MCF 10A (cell line): ENCODE data around the gene ADAMTSL1. TPM values are rescaled to one million over a fixed set of nuclear protein-coding genes. Genes with fewer than 3 reads are reported as not detected.
A peak's percentile ranks its signal among the peaks of the same experiment; 100 is the strongest.

Experiments used
- BruUV-seq: library from RNA; stranded (reverse); fragments of 400-500 nt; replicated peaks from 2 replicates; lab custom pipeline; 2021; lab: Mats Ljungman, UMichigan
- CTCF ChIA-PET: fragments of 300-600 bp; sonication (Branson Sonifier 250); formaldehyde crosslinking; extraction: SDS; loops from one replicate; lab custom pipeline; 2021; ENCODE audit warnings: antibody characterized with exemption, inconsistent platforms; lab: Yijun Ruan, JAX
- POLR2A ChIA-PET: fragments of 300-600, 350-650 bp; sonication (Branson Sonifier 250); formaldehyde crosslinking; extraction: SDS; loops from one replicate; lab custom pipeline; 2020; ENCODE audit warnings: antibody characterized with exemption, inconsistent platforms; lab: Yijun Ruan, JAX
- DNase-seq: peaks from one replicate; pipeline ENCODE4 v3.0.0-alpha.2; 2018; ENCODE audit not compliant: unreplicated experiment
- H3K27ac Mint-ChIP-seq: one replicate; pipeline ENCODE4 v1.8.0; 2022; ENCODE audit warnings: mild to moderate bottlenecking, low read depth, mixed read lengths; ENCODE audit not compliant: unreplicated experiment
- H3K27me3 Mint-ChIP-seq: one replicate; pipeline ENCODE4 v1.8.0; 2022; ENCODE audit warnings: mixed read lengths; ENCODE audit not compliant: insufficient read depth, unreplicated experiment
- H3K36me3 Mint-ChIP-seq: one replicate; pipeline ENCODE4 v1.8.0; 2022; ENCODE audit warnings: mild to moderate bottlenecking, moderate library complexity, mixed read lengths; ENCODE audit not compliant: insufficient read depth, unreplicated experiment
- H3K4me1 Mint-ChIP-seq: one replicate; pipeline ENCODE4 v1.8.0; 2022; ENCODE audit warnings: mixed read lengths; ENCODE audit not compliant: insufficient read depth, unreplicated experiment
- H3K4me3 Mint-ChIP-seq: one replicate; pipeline ENCODE4 v1.8.0; 2022; ENCODE audit warnings: mild to moderate bottlenecking, moderate library complexity, mixed read lengths; ENCODE audit not compliant: unreplicated experiment
- H3K9me3 Mint-ChIP-seq: one replicate; pipeline ENCODE4 v1.8.0; 2022; ENCODE audit warnings: mixed read lengths; ENCODE audit not compliant: unreplicated experiment
- intact Hi-C: fragments of 100-400 bp; cut with micrococcal nuclease; formaldehyde crosslinking; loops from 2 replicates; pipeline ENCODE4 v1.14.1; 2022
- total RNA-seq: library from RNA; stranded (reverse); gene quantifications from 2 replicates; pipeline ENCODE4 v1.2.3, GENCODE V29; 2022
- TF ChIP-seq, protein P1 (sequence below): fragments of 200-600 bp; IDR thresholded peaks from one replicate; pipeline ENCODE4 v1.8.0; 2022; ENCODE audit warnings: antibody characterized with exemption, mild to moderate bottlenecking; ENCODE audit not compliant: unreplicated experiment

ADAMTSL1 gene
- total RNA-seq, 1 experiment from 2014 or later, result not detected

DNA sequence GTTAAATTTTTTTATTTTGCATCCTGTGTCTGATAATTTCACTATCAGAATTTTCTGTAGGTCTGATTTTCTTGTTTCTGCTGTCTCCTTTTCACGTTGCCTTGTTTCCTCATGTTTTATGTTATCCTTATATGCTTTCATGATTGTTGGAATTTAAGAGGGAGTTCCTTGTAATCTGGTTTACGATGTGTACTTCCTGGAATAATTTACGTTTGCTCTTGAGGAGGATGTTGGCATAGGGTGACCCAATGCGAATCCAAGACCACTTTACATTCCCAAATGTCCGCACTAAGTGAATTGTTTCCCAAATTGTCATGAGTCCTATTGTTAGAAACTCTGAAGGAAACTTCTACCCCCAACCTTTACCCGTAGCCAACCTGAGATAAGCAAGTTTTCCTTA, 80.3 kb downstream of the ADAMTSL1 start:
- Mint-ChIP-seq H3K27me3 (no peaks in the 10 kb centered on the region), H3K4me3 (no peak overlapping the region), H3K36me3 (peaks cover 4% of the 10 kb centered on the region), H3K4me1 (no peaks in the 10 kb centered on the region), H3K27ac (no peak overlapping the region), H3K9me3 (peaks cover 14% of the 10 kb centered on the region)
- no TSS peak for BruUV-seq
- CTCF ChIA-PET, result no interaction called here
- intact Hi-C loops, result no loop called here
- TF ChIP-seq, protein P1, sequence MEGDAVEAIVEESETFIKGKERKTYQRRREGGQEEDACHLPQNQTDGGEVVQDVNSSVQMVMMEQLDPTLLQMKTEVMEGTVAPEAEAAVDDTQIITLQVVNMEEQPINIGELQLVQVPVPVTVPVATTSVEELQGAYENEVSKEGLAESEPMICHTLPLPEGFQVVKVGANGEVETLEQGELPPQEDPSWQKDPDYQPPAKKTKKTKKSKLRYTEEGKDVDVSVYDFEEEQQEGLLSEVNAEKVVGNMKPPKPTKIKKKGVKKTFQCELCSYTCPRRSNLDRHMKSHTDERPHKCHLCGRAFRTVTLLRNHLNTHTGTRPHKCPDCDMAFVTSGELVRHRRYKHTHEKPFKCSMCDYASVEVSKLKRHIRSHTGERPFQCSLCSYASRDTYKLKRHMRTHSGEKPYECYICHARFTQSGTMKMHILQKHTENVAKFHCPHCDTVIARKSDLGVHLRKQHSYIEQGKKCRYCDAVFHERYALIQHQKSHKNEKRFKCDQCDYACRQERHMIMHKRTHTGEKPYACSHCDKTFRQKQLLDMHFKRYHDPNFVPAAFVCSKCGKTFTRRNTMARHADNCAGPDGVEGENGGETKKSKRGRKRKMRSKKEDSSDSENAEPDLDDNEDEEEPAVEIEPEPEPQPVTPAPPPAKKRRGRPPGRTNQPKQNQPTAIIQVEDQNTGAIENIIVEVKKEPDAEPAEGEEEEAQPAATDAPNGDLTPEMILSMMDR, result no peak
- no peak for DNase-seq
- POLR2A ChIA-PET, result interaction anchor here (1.3 kb wide), 1 partner anchor 10 kb away, joined by 3 read pairs; no protein-coding TSS in a partner anchor

DNA sequence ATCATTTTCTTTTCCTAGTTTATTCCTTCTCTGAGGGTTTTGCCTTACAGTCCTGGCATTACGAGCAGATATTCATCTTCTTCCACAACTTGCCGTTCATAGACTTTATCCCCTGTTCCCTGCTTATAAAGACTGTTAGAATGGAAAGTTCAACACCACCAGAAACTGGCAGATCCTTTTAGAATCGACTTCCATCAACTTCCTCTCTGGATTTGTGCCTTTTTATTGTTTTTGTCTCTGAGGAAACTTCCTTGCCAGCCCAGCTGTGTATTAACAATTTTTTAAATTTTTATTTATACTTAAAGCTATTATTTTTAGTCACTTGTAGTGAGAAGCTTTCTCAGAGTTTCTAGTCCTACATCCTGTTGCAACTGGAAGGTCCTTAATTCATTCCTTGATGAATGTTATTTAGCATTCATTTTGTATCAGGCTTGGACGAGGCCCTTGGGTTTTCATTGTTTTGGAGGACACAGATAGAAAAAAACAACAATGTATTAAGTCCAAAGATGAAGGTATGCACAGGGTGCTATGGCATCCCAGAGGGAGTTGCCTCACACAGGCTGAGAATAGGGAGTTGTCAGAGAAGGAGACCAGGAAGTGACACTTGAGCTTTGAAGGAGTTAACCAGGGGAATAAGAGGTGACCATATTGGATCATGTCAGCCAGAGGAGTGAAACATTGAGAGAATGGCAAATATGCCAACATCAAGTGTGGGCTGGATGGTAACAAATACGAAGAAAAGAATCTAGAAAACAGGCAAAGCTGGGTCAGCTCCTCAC, 81.3 kb downstream of the ADAMTSL1 start:
- Mint-ChIP-seq H3K27me3 (no peaks in the 10 kb centered on the region), H3K36me3 (peaks cover 4% of the 10 kb centered on the region), H3K4me1 (no peaks in the 10 kb centered on the region), H3K27ac (peak overlapping the region; percentile 13), H3K9me3 (peaks cover 14% of the 10 kb centered on the region), H3K4me3 (no peak overlapping the region)
- CTCF ChIA-PET, result interaction anchor here (1.0 kb wide), 1 partner anchor 8 kb away, joined by 4 read pairs; no protein-coding TSS in a partner anchor
- DNase-seq, result no peak
- intact Hi-C loops, result no loop called here
- no TSS peak for BruUV-seq
- TF ChIP-seq, protein P1, result no peak
- POLR2A ChIA-PET, result interaction anchor here (1.3 kb wide), 1 partner anchor 11 kb away, joined by 3 read pairs; no protein-coding TSS in a partner anchor

DNA sequence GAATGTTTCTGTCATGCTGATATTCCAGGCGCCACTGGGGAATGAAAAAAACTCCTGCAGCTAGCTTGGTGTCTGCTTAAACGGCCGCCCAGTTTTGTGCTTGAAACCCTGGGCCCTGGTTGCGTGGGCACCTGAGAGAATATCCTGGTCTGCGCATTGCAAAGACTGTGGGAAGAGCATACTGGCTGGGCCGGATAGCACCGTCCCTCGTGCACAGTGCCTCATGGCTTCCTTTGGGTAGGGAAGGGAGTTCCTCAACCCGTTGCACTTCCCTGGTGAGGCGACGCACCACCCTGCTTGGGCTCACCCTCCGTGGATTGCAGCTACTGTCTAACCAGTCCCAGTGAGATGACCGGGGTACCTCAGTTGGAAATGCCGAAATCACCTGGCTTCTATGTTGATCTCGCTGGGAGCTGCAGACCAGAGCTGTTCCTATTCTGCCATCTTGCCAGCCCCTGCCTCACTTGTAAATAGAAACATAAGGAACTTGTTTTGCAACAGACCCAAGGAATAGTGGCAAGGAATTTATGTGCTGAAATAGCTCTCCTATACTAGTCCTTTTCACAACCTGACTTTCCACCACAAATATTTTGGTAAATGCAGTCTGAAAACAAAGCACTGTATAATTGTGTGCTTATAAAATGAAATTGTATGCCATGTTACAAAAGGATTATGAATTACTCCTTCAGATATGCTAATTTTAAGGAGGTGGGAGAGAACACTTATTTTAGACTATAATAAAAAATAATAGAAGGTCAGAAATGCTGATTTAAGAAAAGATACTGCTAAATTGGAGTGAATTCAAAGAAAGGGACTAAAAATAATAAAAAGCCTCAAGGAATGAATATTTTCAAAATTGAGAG, 90.3 kb downstream of the ADAMTSL1 start:
- DNase-seq, result no peak
- no peak overlapping the region for H3K4me3 Mint-ChIP-seq
- ChIA-PET POLR2A (no interaction called here), CTCF (interaction anchor here (0.6 to 1.2 kb wide), 3 partner anchors 9 to 269 kb away, joined by 3 to 4 read pairs (median 4); no protein-coding TSS in a partner anchor)
- H3K27ac Mint-ChIP-seq, result no peak overlapping the region
- intact Hi-C loops, result no loop called here
- BruUV-seq, result no TSS peak
- no peaks in the 10 kb centered on the region for H3K27me3 Mint-ChIP-seq
- H3K9me3 Mint-ChIP-seq, result peaks cover 16% of the 10 kb centered on the region
- H3K4me1 Mint-ChIP-seq, result peaks cover 8% of the 10 kb centered on the region
- TF ChIP-seq, protein P1, result no peak
- H3K36me3 Mint-ChIP-seq, result no peaks in the 10 kb centered on the region

DNA sequence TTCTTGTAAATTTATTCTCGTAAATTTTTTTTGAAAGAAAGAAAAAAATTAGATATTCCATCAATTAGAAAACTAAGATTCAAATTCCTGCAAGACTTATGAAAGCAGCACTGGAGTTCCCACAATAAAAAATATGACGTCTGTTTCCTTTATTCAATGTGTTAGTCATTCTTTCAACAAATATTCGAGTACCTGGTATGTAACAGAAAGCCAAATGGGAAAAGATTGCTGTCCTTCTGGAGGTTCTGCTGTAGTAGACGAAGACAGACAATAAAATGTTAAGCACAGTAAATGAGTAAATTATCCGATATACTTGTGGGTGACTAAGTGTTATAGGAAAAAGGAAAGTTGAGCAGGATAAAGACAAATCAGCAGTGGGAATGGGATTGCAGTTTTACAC, 92.2 kb downstream of the ADAMTSL1 start:
- intact Hi-C loops, result loop anchor here (5.0 kb wide), 1 partner anchor 124 kb away; no protein-coding TSS in a partner anchor
- Mint-ChIP-seq H3K27me3 (no peaks in the 10 kb centered on the region), H3K27ac (peak overlapping the region; percentile 75), H3K4me3 (no peak overlapping the region), H3K9me3 (peaks cover 9% of the 10 kb centered on the region), H3K36me3 (no peaks in the 10 kb centered on the region), H3K4me1 (peaks cover 13% of the 10 kb centered on the region)
- CTCF ChIA-PET, result no interaction called here
- no TSS peak for BruUV-seq
- POLR2A ChIA-PET, result no interaction called here
- TF ChIP-seq, protein P1, result no peak
- peak; percentile 61 for DNase-seq
